Activated CD4-positive, CD25-positive, alpha-beta regulatory T cell treated with anti-CD3 and anti-CD28 coated beads, Interleukin-2, amount 50 U/mL, for 16 hours (primary cell): Measurements from ENCODE around the gene RALB.

Experiments
- DNase-seq: peaks from one replicate; pipeline ENCODE4 v3.0.0-alpha.2; 2020; ENCODE audit warnings: low read depth, low spot score

RALB gene

GRCh38 chr2:120338015-120338414 lies 85.4 kb downstream of the RALB start:
- DNase-seq: no peak

- no peak for DNase-seq
Observed at GRCh38 chr2:120341977-120342376, 89.3 kb downstream of the RALB start.

- DNase-seq: no peak
Observed at GRCh38 chr2:120342446-120342845, 89.8 kb downstream of the RALB start.

GRCh38 chr2:120343100-120343432 lies 90.4 kb downstream of the RALB start:
- no peak for DNase-seq

- DNase-seq: no peak
Observed at GRCh38 chr2:120343433-120344105, 90.9 kb downstream of the RALB start.
